ENCODE measurements around the gene HGD. TPM values are rescaled to one million over a fixed set of nuclear protein-coding genes. Genes with fewer than 3 reads are reported as not detected.

Gene HGD
- total RNA-seq, 2 experiments from 2014 or later: 2.0 to 2.9 TPM

- Mint-ChIP-seq H3K27me3 (no peaks in the 10 kb centered on the region), H3K27ac (no peak overlapping the region), H3K9me3 (no peaks in the 10 kb centered on the region), H3K36me3 (ENCODE audit: low read depth) (peaks cover 33% of the 10 kb centered on the region), H3K4me3 (peak overlapping the region; percentile 98), H3K4me1 (ENCODE audit: low read depth) (peaks cover 8% of the 10 kb centered on the region)
- no peaks in the 10 kb centered on the region for H3K9me3 ChIP-seq (ENCODE audit: control insufficient read depth in 1 of 2, insufficient read depth in 1 of 2, low read length in 2 of 2)
- TF ChIP-seq CTCF (IDR thresholded peaks at IDR 0.05): no peak
- ATAC-seq (ENCODE audit: poor library complexity) (no peak), DNase-seq (no peak)
- intact Hi-C loops (cut with DNase I, micrococcal nuclease): loop anchor here (1.0 to 10.0 kb wide), 9 partner anchors 36 to 1238 kb away; partner anchors contain the start of genes EAF2 (in 1 of the 2), GSK3B (in 1 of the 2), GTF2E1 (in 1 of the 2) and IQCB1 (in 1 of the 2)
- peaks cover 32% of the 10 kb centered on the region for H3K36me3 ChIP-seq (ENCODE audit: insufficient read depth, low read length)
- peaks cover 14% of the 10 kb centered on the region for H3K4me1 ChIP-seq (ENCODE audit: insufficient read depth, low read length)
- H3K27ac ChIP-seq (ENCODE audit: low read depth in 1 of 2, low read length in 2 of 2): peak overlapping the region; percentile 94 to 95
- H3K27me3 ChIP-seq (ENCODE audit: control insufficient read depth in 1 of 2, insufficient read depth in 2 of 2, low read length in 2 of 2): no peaks in the 10 kb centered on the region
- ChIA-PET POLR2A (interaction anchor here (1.2 to 3.6 kb wide), 8 partner anchors 30 to 501 kb away, joined by 4 to 71 read pairs (median 12); partner anchors contain the start of genes GTF2E1, LRRC58 and RABL3), CTCF (interaction anchor here (1.3 to 4.9 kb wide), 5 partner anchors 30 to 198 kb away, joined by 3 to 38 read pairs (median 10); partner anchors contain the start of genes GTF2E1 and RABL3)
- H3K4me3 ChIP-seq (ENCODE audit: low read length): peak overlapping the region; percentile 88
Measured at GRCh38 chr3:120596853-120597223, 85.2 kb downstream of the HGD start.

GRCh38 chr3:120596116-120596852, 85.8 kb downstream of the HGD start, which contains the start of gene NDUFB4:
TSS of gene NDUFB4 (plus strand) at chr3:120596336. CDS start at chr3:120596360, 24 bp downstream.
- TF ChIP-seq CTCF (IDR thresholded peaks at IDR 0.05): no peak
- no peaks in the 10 kb centered on the region for H3K9me3 ChIP-seq (ENCODE audit: control insufficient read depth in 1 of 2, insufficient read depth in 1 of 2, low read length in 2 of 2)
- peak within 1 kb of the TSS; percentile 88 for H3K4me3 ChIP-seq (ENCODE audit: low read length)
- Mint-ChIP-seq H3K36me3 (ENCODE audit: low read depth) (peaks cover 28% of the 10 kb centered on the region), H3K4me1 (ENCODE audit: low read depth) (peaks cover 8% of the 10 kb centered on the region), H3K4me3 (peak within 1 kb of the TSS; percentile 98), H3K27me3 (no peaks in the 10 kb centered on the region), H3K27ac (no peak within 1 kb of the TSS), H3K9me3 (no peaks in the 10 kb centered on the region)
- ChIA-PET CTCF (interaction anchor here (1.1 to 4.9 kb wide), 5 partner anchors 29 to 248 kb away, joined by 4 to 38 read pairs (median 10); partner anchors contain the start of gene LRRC58), POLR2A (interaction anchor here (0.6 to 3.6 kb wide), 22 partner anchors 12 to 1273 kb away, joined by 3 to 71 read pairs (median 4); partner anchors contain the start of genes GSK3B, GTF2E1, LRRC58 and RABL3)
- H3K27me3 ChIP-seq (ENCODE audit: control insufficient read depth in 1 of 2, insufficient read depth in 2 of 2, low read length in 2 of 2): no peaks in the 10 kb centered on the region
- H3K4me1 ChIP-seq (ENCODE audit: insufficient read depth, low read length): peaks cover 14% of the 10 kb centered on the region
- intact Hi-C loops (cut with DNase I, micrococcal nuclease): loop anchor here (1.0 to 10.0 kb wide), 9 partner anchors 35 to 1239 kb away; partner anchors contain the start of genes EAF2 (in 1 of the 2), GSK3B (in 1 of the 2), GTF2E1 (in 1 of the 2) and IQCB1 (in 1 of the 2)
- ATAC-seq (ENCODE audit: poor library complexity) (peak; percentile 87), DNase-seq (peak; percentile 87 to 99 (median 94))
- H3K36me3 ChIP-seq (ENCODE audit: insufficient read depth, low read length): peaks cover 26% of the 10 kb centered on the region
- peak within 1 kb of the TSS; percentile 94 to 95 for H3K27ac ChIP-seq (ENCODE audit: low read depth in 1 of 2, low read length in 2 of 2)

- no peak for TF ChIP-seq CTCF (IDR thresholded peaks at IDR 0.05)
- Mint-ChIP-seq H3K4me1 (ENCODE audit: low read depth) (peaks cover 8% of the 10 kb centered on the region), H3K27me3 (no peaks in the 10 kb centered on the region), H3K4me3 (peak overlapping the region; percentile 98), H3K9me3 (no peaks in the 10 kb centered on the region), H3K27ac (no peak overlapping the region), H3K36me3 (ENCODE audit: low read depth) (peaks cover 23% of the 10 kb centered on the region)
- Histone ChIP-seq H3K36me3 (ENCODE audit: insufficient read depth, low read length) (peaks cover 21% of the 10 kb centered on the region), H3K9me3 (ENCODE audit: control insufficient read depth in 1 of 2, insufficient read depth in 1 of 2, low read length in 2 of 2) (no peaks in the 10 kb centered on the region), H3K27me3 (ENCODE audit: control insufficient read depth in 1 of 2, insufficient read depth in 2 of 2, low read length in 2 of 2) (no peaks in the 10 kb centered on the region), H3K27ac (ENCODE audit: low read depth in 1 of 2, low read length in 2 of 2) (peak overlapping the region; percentile 94 to 95), H3K4me1 (ENCODE audit: insufficient read depth, low read length) (peaks cover 14% of the 10 kb centered on the region), H3K4me3 (ENCODE audit: low read length) (peak overlapping the region; percentile 88)
- intact Hi-C loops (cut with DNase I, micrococcal nuclease): loop anchor here (1.0 to 10.0 kb wide), 9 partner anchors 34 to 1239 kb away; partner anchors contain the start of genes EAF2 (in 1 of the 2), GSK3B (in 1 of the 2), GTF2E1 (in 1 of the 2) and IQCB1 (in 1 of the 2)
- DNase-seq: no peak
- POLR2A ChIA-PET: interaction anchor here (0.6 to 3.6 kb wide), 21 partner anchors 12 to 1273 kb away, joined by 3 to 71 read pairs (median 4); partner anchors contain the start of genes GSK3B, GTF2E1, LRRC58 and RABL3
- ATAC-seq (ENCODE audit: poor library complexity): no peak
- CTCF ChIA-PET: interaction anchor here (1.1 to 4.9 kb wide), 5 partner anchors 28 to 247 kb away, joined by 4 to 38 read pairs (median 10); partner anchors contain the start of gene LRRC58
Measured at GRCh38 chr3:120595788-120596115, 86.3 kb downstream of the HGD start.
